Measurements from ENCODE around the gene ARID4B. TPM values are rescaled to one million over a fixed set of nuclear protein-coding genes. Genes with fewer than 3 reads are reported as not detected.

Gene ARID4B
- total RNA-seq, 2 experiments from 2014 or later, result 28.7 to 44.9 TPM

DNA sequence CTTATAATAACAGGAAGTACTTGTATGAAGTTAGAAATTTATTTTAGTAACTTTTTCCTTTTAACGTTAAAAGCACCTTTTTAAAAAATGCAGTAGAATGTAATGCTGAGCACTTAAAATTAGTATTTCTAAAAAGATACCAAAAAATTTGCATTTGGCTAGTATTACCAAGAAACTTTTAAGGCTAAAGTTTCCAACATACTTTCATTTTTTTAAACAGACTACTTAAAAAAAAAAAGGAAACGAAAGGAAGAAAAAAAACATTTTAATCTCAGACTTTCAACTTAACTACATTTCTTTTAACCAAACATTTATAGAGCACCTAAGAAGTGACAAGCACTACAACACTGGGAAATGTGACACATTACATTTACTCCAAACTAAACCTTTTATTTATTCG, 2.8 kb downstream of the ARID4B start:
- no peak overlapping the region for H2AFZ ChIP-seq (ENCODE audit: low read length)
- H3K27ac ChIP-seq (ENCODE audit: low read depth, low read length, poor library complexity, severe bottlenecking), result peak overlapping the region; percentile 72
- H3K4me2 ChIP-seq (ENCODE audit: low read length), result peak overlapping the region; percentile 76
- H3K9me2 ChIP-seq (ENCODE audit: insufficient read depth, low read length), result no peaks in the 10 kb centered on the region
- H3K4me3 ChIP-seq (ENCODE audit: low read depth, low read length, poor library complexity, severe bottlenecking), result peak overlapping the region; percentile 96
- peaks cover 85% of the 10 kb centered on the region for H3K79me2 ChIP-seq (ENCODE audit: insufficient read depth, low read depth, low read length)
- peaks cover 22% of the 10 kb centered on the region for H3K4me1 ChIP-seq (ENCODE audit: insufficient read depth, low read length, poor library complexity, severe bottlenecking)
- no peaks in the 10 kb centered on the region for H3K9me3 ChIP-seq (ENCODE audit: low read length)
- no TSS peak for BruUV-seq (replicated peaks)
- ChIA-PET POLR2A (interaction anchor here (0.6 to 1.6 kb wide), 5 partner anchors 11 to 69 kb away, joined by 3 to 6 read pairs (median 4); no protein-coding TSS in a partner anchor), CTCF (ENCODE audit: unreplicated experiment) (no interaction called here)
- intact Hi-C loops (cut with micrococcal nuclease; ENCODE audit: unreplicated experiment), result loop anchor here (5.0 kb wide), 3 partner anchors 163 to 957 kb away; partner anchors contain the start of genes ERO1B and RBM34
- TF ChIP-seq, protein P1, sequence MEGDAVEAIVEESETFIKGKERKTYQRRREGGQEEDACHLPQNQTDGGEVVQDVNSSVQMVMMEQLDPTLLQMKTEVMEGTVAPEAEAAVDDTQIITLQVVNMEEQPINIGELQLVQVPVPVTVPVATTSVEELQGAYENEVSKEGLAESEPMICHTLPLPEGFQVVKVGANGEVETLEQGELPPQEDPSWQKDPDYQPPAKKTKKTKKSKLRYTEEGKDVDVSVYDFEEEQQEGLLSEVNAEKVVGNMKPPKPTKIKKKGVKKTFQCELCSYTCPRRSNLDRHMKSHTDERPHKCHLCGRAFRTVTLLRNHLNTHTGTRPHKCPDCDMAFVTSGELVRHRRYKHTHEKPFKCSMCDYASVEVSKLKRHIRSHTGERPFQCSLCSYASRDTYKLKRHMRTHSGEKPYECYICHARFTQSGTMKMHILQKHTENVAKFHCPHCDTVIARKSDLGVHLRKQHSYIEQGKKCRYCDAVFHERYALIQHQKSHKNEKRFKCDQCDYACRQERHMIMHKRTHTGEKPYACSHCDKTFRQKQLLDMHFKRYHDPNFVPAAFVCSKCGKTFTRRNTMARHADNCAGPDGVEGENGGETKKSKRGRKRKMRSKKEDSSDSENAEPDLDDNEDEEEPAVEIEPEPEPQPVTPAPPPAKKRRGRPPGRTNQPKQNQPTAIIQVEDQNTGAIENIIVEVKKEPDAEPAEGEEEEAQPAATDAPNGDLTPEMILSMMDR (conservative IDR thresholded peaks at IDR 0.05; ENCODE audit: low read length), result no peak
- TF ChIP-seq EZH2phosphoT487 (IDR thresholded peaks at IDR 0.05; ENCODE audit: borderline replicate concordance, low read depth, low read length), result no peak
- DNase-seq (ENCODE audit: low spot score), result no peak
- H3K36me3 ChIP-seq (ENCODE audit: insufficient read depth, low read length), result peaks cover 58% of the 10 kb centered on the region; the same call in 1 of the 2 replicates
- H4K20me1 ChIP-seq (ENCODE audit: insufficient read depth, low read length), result peaks cover 28% of the 10 kb centered on the region; the same call in 1 of the 2 replicates

DNA sequence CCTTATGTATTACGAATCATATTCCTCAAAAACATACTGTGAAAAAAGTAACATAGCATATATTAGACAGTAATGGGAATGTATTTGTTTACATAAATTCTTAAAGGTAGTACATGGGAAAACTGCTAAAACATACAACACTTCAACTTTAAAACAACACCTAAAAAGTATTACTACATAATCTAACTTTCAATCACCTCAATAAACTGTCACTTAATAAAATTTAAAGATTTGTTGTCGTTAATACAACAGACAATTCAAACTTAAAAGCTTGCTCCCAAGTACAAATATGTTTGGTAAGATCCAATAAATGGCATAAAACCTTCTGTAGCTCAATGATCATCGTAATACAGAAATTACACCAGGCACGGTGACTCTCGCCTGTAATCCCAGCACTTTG, 3.7 kb downstream of the ARID4B start:
- no peaks in the 10 kb centered on the region for H3K9me2 ChIP-seq (ENCODE audit: insufficient read depth, low read length)
- peaks cover 82% of the 10 kb centered on the region for H3K79me2 ChIP-seq (ENCODE audit: insufficient read depth, low read depth, low read length)
- H3K27ac ChIP-seq (ENCODE audit: low read depth, low read length, poor library complexity, severe bottlenecking), result no peak overlapping the region
- peak overlapping the region; percentile 96 for H3K4me3 ChIP-seq (ENCODE audit: low read depth, low read length, poor library complexity, severe bottlenecking)
- ChIA-PET POLR2A (interaction anchor here (0.7 to 1.6 kb wide), 5 partner anchors 11 to 83 kb away, joined by 3 to 6 read pairs (median 4); no protein-coding TSS in a partner anchor), CTCF (ENCODE audit: unreplicated experiment) (no interaction called here)
- peaks cover 22% of the 10 kb centered on the region for H3K4me1 ChIP-seq (ENCODE audit: insufficient read depth, low read length, poor library complexity, severe bottlenecking)
- TF ChIP-seq, protein P1 (conservative IDR thresholded peaks at IDR 0.05; ENCODE audit: low read length), result no peak
- H3K9me3 ChIP-seq (ENCODE audit: low read length), result no peaks in the 10 kb centered on the region
- H3K4me2 ChIP-seq (ENCODE audit: low read length), result peak overlapping the region; percentile 76
- DNase-seq (ENCODE audit: low spot score), result no peak
- no TSS peak for BruUV-seq (replicated peaks)
- peaks cover 28% of the 10 kb centered on the region; the same call in 1 of the 2 replicates for H4K20me1 ChIP-seq (ENCODE audit: insufficient read depth, low read length)
- H2AFZ ChIP-seq (ENCODE audit: low read length), result no peak overlapping the region
- intact Hi-C loops (cut with micrococcal nuclease; ENCODE audit: unreplicated experiment), result no loop called here
- H3K36me3 ChIP-seq (ENCODE audit: insufficient read depth, low read length), result peaks cover 65% of the 10 kb centered on the region

DNA sequence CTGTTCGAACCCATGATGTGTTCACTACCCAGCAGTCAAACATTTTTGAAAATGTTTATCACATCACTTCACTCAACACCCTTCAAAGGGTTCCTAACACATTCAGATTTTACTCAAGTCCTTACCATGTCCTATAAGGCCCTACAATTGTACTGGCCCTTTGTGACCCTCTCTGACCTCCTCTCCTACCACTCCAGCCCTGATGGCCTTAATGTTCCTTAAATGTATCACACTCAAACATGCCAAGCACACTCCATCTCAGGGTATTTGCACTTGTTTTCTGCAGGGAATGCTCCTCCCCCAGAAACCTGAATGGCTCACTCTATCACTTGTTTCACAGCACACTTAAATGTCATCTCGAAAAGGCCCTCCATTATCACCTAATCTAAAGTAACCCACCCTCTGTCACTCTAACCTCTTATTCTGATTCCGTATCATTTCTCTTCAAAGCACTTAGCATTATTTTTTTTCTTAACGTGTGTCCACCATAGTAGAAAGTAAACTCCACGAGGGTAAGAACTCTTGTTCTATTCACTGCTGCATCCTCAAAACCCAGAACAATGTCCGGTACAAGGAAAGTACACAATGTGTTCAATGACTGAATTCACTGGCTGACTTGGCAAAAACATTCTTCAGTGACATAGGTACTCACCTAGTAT, 7.3 kb downstream of the ARID4B start:
- Histone ChIP-seq H3K36me3 (ENCODE audit: insufficient read depth, low read length) (peaks cover 83% of the 10 kb centered on the region), H3K4me2 (ENCODE audit: low read length) (no peak overlapping the region), H4K20me1 (ENCODE audit: insufficient read depth, low read length) (peaks cover 19% of the 10 kb centered on the region; the same call in 1 of the 2 replicates), H3K9me3 (ENCODE audit: low read length) (no peaks in the 10 kb centered on the region), H3K4me3 (ENCODE audit: low read depth, low read length, poor library complexity, severe bottlenecking) (no peak overlapping the region), H3K27ac (ENCODE audit: low read depth, low read length, poor library complexity, severe bottlenecking) (no peak overlapping the region), H3K4me1 (ENCODE audit: insufficient read depth, low read length, poor library complexity, severe bottlenecking) (peaks cover 16% of the 10 kb centered on the region), H2AFZ (ENCODE audit: low read length) (no peak overlapping the region), H3K9me2 (ENCODE audit: insufficient read depth, low read length) (no peaks in the 10 kb centered on the region), H3K79me2 (ENCODE audit: insufficient read depth, low read depth, low read length) (peaks cover 92% of the 10 kb centered on the region)
- CTCF ChIA-PET (ENCODE audit: unreplicated experiment), result no interaction called here
- POLR2A ChIA-PET, result no interaction called here
- intact Hi-C loops (cut with micrococcal nuclease; ENCODE audit: unreplicated experiment), result no loop called here
- no TSS peak for BruUV-seq (replicated peaks)
- no peak for TF ChIP-seq EZH2phosphoT487 (IDR thresholded peaks at IDR 0.05; ENCODE audit: borderline replicate concordance, low read depth, low read length)
- TF ChIP-seq, protein P1 (conservative IDR thresholded peaks at IDR 0.05; ENCODE audit: low read length), result no peak
- no peak for DNase-seq (ENCODE audit: low spot score)
